KBM-7 (cell line): Measurements from ENCODE around the gene MYORG.

ENCODE experiments used
- DNase-seq: peaks from one replicate; pipeline ENCODE4 v3.0.0-alpha.2; 2015
- in situ Hi-C: fragments of 300-500 bp; cut with MboI; formaldehyde crosslinking; loops from 2 replicates; pipeline ENCODE4 v1.14.3; 2020; ENCODE audit warnings: low sequenced_read_pairs, low pct_unique_long_range_greater_than_20kb, mixed read lengths

The MYORG gene

DNA sequence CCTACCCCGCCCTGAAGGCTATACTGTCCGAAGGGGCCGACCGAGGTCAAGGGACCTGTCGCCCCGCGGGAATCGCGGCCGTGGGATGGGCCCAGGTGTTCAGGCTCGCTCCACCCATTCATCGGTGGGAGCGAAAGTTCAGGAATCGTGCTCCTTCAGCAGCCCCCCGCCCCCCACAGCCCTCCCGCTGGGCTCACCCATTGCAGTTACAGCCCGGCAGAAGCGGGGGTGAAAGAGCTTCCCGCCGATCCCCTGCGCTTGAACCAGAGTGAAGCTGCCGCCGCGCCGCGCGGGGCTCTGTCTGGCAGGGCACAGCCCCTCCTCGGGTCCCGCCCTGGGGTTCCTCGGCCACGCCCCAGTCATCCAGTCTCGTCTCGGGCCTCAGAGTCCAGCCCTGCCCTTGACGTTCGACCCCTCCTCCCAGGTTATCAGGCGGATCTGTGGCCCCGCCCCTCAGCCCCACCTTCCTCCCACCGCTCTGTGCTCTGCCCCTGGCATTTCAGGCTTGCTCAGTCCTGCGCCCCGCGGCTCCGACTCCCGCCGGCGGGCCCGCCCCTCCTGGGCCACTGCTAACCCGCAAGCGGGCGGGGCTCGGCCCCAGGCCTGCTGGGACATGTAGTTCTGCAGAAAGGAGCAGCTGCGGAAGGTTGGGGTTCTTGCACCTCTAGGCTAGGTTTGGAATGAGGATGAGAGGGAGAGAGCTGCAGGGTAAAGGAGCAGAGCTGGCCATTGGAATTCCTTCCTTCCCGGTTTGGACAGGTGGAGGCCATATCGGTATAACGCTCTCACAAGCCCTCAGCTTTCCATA lies at the start of gene MYORG:
TSS of gene MYORG (minus strand) at position 303 of the 808 bp plus-strand sequence. CDS start 3,955 bp downstream, outside the sequence.
- DNase-seq = peak; percentile 99
- in situ Hi-C loops = no loop called here

DNA sequence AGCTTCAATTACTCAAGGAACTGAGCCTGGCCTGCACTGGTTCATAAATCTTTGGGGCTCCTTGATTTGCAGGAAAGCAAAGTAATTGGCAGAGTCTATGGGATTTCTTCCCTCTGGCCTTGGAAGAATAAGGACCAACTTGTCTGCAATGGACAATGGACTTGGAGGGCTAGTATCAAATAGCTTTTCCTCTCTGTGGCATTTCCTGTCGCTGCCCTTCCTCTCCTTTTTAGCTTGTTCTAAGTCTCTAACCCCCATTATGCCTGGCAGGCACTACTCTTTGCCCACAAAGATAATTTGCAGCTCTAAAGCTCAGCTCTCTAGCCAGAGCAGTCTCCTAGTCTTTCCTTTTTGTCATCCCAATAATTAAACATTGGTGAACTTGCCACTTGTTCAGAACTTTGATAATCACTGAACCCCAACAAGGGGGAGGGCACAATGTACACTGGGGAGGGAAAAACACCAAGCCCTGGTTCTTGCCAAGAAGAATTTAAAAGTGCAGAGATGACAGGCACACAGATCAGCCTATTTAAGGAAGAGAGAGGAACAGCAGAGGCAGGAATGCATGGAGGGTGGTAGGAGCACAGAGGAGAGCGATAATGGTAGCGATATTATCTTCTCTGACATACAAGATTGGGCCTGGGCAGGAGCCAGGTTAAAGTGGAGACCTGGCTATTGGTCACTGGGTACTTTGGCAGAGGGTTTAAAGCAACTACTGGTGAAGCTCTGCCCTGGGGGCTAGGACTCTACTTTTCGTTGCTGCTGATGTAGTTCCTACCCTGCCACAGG lies 43.2 kb upstream of the MYORG start:
- DNase-seq = no peak
- in situ Hi-C loops = loop anchor here (25.0 kb wide), 1 partner anchor 167 kb away; the partner anchor contains the start of gene CNTFR

DNA sequence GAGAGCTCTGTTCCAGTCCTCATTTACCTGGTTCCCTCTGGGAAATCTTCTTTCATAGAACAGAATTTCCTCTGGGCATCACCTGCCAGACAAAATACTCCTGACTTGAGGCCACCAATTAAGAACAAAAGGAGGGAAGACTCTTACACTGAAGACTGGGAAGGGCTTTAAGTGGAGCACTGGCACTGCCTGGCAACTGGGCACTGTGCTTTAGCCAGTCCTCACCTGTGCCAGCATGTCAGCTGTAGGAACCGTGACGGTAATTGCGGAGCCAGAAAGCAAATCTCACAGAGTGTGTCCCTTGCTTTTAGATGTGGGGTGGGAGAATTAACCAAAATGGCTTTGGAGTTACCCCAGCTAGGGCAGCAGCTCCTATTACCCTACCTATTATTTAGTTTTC lies 41.0 kb upstream of the MYORG start:
- no peak for DNase-seq
- in situ Hi-C loops = loop anchor here (25.0 kb wide), 1 partner anchor 170 kb away; the partner anchor contains the start of gene CNTFR

DNA sequence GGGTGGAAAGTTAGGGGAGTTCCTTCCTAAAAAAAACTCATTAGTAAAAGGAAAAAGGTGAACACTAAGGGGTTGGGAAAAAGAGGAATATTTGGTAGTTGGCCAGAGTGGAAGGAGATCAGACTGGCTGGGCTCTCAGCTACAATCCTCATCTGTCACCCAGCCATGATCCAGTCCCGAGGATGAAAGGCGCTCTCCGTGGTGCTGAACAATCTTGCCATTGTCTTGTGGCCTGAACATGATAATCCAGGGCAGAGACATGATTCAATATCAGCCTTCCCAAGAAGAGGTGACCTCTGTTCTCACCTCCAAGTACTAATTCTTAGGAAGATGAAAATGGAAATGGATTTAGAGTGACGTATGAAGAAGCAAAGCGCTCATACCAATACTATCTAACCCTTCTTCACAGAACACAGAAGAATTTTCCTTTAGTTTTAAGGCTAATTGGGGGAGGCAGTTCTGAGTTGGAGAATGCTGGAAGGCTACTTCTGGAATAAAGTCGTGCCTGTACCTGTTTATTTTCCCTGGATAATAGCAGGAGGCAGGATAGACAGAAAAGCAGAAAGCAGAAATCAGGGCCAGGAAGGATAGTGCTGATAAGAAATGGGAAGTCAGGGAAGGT lies 36.6 kb upstream of the MYORG start:
- DNase-seq = peak; percentile 63
- in situ Hi-C loops = loop anchor here (25.0 kb wide), 1 partner anchor 174 kb away; the partner anchor contains the start of gene CNTFR

DNA sequence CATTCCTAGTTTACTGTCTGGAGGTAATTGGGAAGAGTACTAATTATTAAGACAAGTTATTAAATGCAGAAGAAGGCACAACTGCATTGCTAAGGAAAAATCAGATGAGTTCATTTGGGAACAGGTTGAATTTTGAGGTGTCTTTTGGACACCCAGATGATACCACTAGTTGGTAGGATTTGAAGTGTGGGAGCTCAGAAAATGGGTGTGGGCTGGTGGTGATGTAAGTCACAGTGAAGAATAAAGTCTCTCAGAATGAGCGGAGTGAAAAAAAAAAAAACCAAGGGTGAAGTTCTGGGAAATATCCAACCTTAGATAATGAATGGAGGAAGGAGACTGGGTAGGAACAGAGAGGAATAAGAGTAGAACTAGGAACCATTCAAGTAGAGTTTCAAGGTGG lies 35.6 kb upstream of the MYORG start:
- DNase-seq = no peak
- in situ Hi-C loops = loop anchor here (25.0 kb wide), 1 partner anchor 175 kb away; the partner anchor contains the start of gene CNTFR

DNA sequence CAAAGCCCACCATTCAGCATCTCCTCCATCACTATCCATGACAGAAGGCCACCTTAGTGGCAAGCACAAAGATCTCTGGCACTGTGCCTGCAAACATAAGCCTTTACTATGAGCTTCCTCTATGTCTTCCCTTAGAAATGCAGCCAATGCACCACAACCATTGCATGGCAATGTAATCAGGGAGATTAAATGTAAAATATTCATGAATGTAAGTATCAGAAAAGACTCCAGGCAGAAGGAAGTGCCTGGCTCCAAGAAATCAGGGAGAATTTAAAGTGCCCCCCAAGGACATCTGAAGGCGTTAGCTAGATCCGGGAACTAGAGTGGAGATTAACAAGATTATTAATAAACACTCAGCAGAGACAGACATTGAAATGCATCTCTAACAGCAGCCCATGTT lies 32.5 kb upstream of the MYORG start:
- no peak for DNase-seq
- in situ Hi-C loops = loop anchor here (25.0 kb wide), 1 partner anchor 178 kb away; the partner anchor contains the start of gene CNTFR

DNA sequence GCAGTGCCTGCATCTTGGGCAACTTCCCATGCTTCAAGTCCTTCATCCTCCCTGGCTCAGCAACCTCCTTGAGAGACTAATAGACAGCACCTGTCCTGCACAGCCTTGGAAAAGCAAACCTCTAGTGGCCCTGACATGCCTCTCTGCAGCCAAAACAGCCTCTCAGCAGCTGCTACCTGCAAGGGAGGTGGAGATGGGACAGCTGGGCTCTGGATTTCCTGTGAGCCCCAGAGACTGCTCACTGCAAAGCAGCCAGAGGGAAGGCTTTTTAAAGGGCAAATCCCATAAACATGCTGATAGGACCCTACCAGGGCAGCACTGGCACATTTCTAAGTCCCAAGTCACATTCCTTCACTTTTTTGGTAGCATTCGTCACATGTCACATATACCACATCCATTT lies 31.5 kb upstream of the MYORG start:
- DNase-seq = no peak
- in situ Hi-C loops = loop anchor here (25.0 kb wide), 1 partner anchor 179 kb away; the partner anchor contains the start of gene CNTFR

DNA sequence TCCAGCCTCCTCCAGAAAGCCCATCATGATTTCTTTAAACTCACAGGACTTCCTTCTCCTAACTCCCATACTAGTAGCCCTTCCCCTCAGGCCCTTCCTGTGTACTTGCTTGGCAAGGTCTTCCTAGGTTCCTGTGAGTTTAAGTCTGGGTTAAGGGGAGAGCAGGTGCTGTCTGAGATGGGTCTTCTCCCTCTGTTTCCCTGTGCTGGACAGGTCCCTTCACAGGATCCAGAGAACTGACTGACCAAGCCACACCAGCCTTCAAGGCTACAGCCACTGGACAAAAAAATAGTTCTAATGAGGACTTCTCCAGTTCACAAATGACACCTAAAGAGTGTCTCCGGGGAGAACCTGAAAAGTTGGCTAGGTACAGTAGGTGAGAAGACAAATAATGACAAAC lies 29.5 kb upstream of the MYORG start:
- DNase-seq = no peak
- in situ Hi-C loops = loop anchor here (25.0 kb wide), 1 partner anchor 181 kb away; the partner anchor contains the start of gene CNTFR

DNA sequence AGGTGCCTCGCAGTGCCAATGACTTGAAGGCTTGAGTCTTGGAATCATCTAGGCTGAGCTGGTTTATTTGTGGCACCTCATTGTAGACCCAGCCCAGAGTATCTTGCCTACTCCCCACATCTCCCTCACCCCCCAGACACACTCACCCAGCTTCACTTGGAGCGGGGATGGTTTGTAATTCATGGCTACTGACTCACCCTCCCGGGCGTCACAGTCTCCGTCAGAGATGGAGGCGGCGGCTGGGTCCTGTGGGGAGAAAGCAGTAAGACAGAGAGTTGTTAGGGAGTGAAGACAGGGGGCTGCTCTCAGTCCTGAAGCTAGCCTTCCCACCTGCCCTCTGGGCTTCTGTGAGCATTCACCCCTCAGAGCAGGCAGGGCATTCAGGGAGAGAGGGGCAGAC lies 29.0 kb upstream of the MYORG start:
- in situ Hi-C loops = loop anchor here (25.0 kb wide), 1 partner anchor 182 kb away; the partner anchor contains the start of gene CNTFR
- DNase-seq = no peak

DNA sequence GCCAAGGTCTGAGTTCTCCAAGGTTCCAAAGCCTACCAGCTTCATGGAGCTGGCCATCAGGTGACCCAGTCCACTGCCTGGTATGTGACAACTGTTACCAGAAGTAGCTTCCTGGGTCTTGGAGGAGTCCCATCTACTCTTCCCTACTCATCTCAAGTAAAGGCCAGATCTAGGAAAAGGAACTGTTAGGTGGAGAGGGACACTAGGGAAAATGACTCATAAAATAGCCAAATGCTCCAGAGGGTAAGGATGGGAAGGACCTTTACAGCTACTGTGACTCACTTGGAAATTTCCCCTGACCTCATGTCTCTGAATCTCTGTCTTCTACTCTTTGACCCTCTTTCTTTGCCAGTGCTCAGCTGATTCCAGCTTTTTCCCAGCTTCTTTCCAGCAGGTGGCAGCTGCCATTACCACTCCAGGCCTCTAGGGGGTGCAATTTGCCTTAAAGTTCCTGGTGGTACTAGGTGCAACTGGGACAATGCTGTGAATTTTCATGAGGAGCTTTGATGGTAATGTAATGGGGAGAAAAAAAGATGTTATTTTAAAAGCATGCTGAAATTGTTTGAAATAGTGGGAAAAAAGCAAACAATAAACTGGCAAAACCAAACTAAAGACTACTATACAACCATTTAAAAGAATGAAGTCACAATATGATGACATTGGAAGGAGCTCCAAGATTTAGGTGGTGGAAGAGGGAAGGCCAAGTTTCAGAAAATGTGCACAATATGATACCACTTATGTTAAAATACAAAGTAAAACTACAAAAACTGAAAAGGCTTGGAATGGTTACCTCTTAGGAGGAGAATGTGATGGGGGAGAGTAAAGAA lies 27.1 kb upstream of the MYORG start:
- DNase-seq = peak; percentile 62
- in situ Hi-C loops = loop anchor here (25.0 kb wide), 1 partner anchor 184 kb away; the partner anchor contains the start of gene CNTFR

DNA sequence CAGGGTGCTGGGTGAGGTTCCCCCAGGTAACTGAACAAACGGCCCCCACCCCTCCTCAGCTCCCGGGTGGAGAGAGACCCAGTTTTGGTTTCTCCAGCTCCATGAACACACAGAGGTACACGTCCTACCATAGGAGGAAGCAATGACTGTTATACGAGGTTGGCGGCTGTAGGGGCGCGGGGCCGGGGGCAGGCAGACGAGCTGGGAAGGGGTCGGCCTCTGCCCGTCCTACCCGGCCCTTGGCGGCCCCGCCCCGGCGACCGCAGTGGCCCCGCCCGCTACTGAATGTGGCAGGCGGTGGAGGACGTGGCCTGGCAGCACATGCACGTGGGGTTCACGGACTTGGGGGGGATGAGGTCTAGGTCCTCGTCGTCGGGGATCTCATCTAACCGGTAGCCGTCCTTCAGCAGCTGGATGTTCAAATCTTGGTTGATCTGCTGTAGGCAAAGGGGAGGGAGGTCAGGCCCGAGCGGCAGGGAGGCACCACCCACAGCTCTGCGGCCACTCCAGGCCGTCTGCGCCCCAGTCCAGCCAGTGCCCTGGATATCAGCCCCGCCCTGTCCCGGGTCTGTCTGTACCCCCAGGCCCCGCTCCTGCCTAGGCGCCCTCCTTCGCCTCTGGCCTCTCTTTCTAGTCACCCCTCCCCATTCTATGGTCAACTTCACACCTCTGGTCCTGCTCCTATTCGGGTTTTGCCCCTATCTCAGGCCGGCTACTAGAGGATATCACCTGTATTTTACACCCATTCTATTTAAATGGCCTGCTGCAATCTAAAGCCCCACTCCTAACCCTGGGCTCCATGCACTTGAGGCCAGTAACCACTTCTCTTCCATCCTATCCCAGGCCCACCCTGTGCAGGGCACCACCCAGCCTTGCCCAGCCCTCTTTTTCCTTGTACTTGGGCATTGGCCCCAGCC lies 24.2 kb upstream of the MYORG start:
- DNase-seq = no peak
- in situ Hi-C loops = loop anchor here (25.0 kb wide), 1 partner anchor 186 kb away; the partner anchor contains the start of gene CNTFR

DNA sequence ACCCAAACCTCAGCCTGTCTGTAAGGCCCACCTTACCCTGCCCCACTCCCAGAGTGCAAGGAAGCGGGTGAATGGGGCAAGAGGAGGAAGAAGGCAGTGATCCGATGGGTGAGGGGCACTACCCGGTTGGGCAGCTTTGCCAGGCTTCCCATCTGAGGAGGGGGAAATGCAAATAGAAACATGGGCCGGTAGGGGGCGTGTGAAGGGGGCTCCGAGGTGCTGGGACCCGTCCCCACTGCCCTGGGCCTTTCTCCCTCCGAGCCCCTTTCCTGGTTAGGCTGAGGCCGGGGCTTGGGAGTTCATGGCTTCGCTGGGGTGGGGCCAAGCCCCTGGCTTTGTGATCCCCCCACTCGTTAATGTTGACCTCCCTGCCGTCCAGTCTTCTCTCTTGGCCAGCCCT lies 23.6 kb upstream of the MYORG start:
- in situ Hi-C loops = loop anchor here (25.0 kb wide), 1 partner anchor 187 kb away; the partner anchor contains the start of gene CNTFR
- DNase-seq = no peak

DNA sequence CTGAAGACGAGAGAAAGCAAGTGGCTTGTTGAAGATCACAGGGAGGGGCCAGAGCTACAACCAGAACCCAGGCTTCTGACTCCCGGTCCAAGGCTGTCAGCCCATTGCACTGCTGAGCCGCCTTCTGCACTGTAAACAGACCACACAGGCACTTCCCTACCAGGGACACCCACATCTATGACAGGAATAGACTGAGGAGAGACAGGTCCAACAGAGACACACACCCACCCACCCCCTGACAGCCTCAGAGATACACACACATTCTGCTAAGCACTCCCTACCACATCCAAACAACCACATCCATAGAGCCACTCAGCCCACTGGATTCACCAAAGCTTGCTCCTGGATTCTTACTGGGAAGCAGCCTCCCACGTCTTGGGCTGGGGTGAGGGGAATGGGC lies 23.0 kb upstream of the MYORG start:
- no peak for DNase-seq
- in situ Hi-C loops = loop anchor here (25.0 kb wide), 1 partner anchor 188 kb away; the partner anchor contains the start of gene CNTFR

DNA sequence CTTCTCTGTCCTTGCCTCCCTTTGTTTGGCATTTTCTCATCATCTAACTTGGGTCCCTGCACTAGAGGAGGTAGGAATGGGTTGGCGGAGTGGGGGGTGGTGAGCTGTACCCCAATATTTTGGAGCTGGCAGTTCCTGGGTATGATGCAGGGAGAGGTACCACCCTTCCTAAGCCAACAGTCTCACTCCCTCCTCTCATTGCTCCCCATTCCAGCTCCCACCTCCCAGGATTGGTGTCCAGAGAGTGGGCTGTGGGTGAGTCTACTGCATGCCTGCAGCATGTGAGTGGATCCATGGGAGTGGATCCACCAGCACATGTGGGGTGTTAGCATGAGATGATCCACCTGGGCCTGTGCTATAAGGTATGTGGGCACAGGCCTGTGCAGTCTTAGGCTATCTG lies 22.2 kb upstream of the MYORG start:
- no peak for DNase-seq
- in situ Hi-C loops = no loop called here

DNA sequence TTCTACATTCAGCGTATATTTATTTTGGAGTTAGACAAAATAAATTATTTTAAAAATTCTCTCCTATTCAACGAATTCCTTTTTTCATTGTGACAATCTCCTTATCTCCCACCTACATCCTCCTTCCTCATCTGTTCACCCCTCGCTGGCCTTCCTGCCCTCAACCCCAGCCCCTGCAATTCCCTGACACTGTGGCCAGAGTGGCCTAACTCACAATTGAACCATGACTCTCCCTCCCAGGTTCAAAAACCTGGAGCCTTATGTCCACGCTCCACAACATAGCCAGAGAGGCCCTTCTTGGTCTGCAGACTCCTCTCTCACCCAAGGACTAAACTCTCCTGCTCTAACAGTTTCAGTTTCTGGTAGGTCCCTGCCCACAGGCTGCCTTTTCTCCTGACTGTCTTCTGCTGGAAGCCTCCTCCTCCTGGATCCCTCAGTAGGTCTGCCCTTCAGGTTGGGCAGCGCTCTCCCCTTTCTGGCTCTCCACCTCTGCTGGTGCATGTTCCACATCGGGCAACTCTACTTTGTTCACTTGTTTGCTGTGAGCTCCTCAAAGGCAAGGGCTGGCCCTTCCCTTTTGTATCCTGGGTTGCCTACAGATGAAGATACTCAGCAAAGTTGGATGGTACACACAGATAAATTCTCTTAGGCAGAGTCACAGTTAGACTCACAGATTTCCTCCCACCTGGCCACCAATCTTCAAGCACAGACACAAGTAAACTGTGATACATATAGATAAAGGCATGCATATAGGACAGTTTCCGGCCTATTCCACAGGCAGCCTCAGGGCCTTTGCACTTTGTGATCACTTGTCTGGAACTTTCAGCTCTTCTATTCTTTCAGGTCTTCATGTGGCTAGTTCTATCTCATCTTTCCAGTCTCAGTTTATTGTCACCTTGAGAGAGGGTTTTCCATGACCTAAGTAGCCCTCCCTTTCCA lies 19.8 kb upstream of the MYORG start:
- no peak for DNase-seq
- in situ Hi-C loops = no loop called here

DNA sequence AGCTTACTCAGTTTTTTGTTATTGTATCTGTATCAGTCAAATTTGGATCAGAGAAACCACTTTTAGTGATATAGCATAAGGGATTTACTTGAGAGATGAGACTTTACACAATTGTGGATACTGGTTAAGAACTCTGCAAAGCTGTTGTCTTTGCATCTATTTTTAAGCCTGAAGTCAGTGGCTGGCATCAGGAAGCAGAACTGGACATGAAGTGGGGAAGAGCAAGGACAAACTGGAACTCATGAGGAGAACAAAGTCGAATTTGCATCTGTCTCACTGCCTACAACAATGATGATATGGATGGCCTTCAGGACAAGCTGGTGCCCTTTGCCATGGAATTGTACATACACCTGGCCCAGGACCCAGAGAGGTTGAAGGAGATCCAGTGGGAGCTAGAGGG lies 15.8 kb upstream of the MYORG start:
- in situ Hi-C loops = no loop called here
- DNase-seq = no peak
